ENCODE results near the gene CFAP251.
"Not testable (repeated sequence)": the region's sequence is repeated elsewhere in the genome, so short reads cannot be mapped to it uniquely, and the experiment has no call there.

CFAP251 gene

GRCh38 chr12:122031342-122032216 is 113.2 kb downstream of the CFAP251 start:
- TF ChIP-seq CTCF (IDR thresholded peaks at IDR 0.05; ENCODE audit: extremely low read depth, insufficient read depth, missing control alignments), result peak; percentile 61
- in situ Hi-C loops (cut with MboI; ENCODE audit: low pct_unique_long_range_greater_than_20kb, low sequenced_read_pairs, unreplicated experiment), result no loop called here
- no peak for DNase-seq (ENCODE audit: low spot score)

- TF ChIP-seq CTCF (IDR thresholded peaks at IDR 0.05; ENCODE audit: extremely low read depth, insufficient read depth, missing control alignments), result no peak
These were observed 114.2 kb downstream of the CFAP251 start for GRCh38 chr12:122032580-122032979.

GRCh38 chr12:122035292-122035691 is 116.9 kb downstream of the CFAP251 start:
- in situ Hi-C loops (cut with MboI; ENCODE audit: low pct_unique_long_range_greater_than_20kb, low sequenced_read_pairs, unreplicated experiment), result no loop called here
- TF ChIP-seq CTCF (IDR thresholded peaks at IDR 0.05; ENCODE audit: extremely low read depth, insufficient read depth, missing control alignments), result no peak
- DNase-seq (ENCODE audit: low spot score), result no peak

More at GRCh38 chr12:122032580-122032979, 114.2 kb downstream of the CFAP251 start:
- in situ Hi-C loops (cut with MboI; ENCODE audit: low pct_unique_long_range_greater_than_20kb, low sequenced_read_pairs, unreplicated experiment), result no loop called here
- no peak for DNase-seq (ENCODE audit: low spot score)

GRCh38 chr12:122036153-122036552 is 117.8 kb downstream of the CFAP251 start:
- TF ChIP-seq CTCF (IDR thresholded peaks at IDR 0.05; ENCODE audit: extremely low read depth, insufficient read depth, missing control alignments), result no peak
- in situ Hi-C loops (cut with MboI; ENCODE audit: low pct_unique_long_range_greater_than_20kb, low sequenced_read_pairs, unreplicated experiment), result no loop called here
- no peak for DNase-seq (ENCODE audit: low spot score)

- TF ChIP-seq CTCF (IDR thresholded peaks at IDR 0.05; ENCODE audit: extremely low read depth, insufficient read depth, missing control alignments), result no peak
- in situ Hi-C loops (cut with MboI; ENCODE audit: low pct_unique_long_range_greater_than_20kb, low sequenced_read_pairs, unreplicated experiment), result no loop called here
These were observed 122.4 kb downstream of the CFAP251 start for GRCh38 chr12:122040579-122041386.

GRCh38 chr12:122041458-122041857 is 123.1 kb downstream of the CFAP251 start:
- DNase-seq (ENCODE audit: low spot score); in situ Hi-C loops (cut with MboI; ENCODE audit: low pct_unique_long_range_greater_than_20kb, low sequenced_read_pairs, unreplicated experiment): not testable (repeated sequence)

More at GRCh38 chr12:122040579-122041386, 122.4 kb downstream of the CFAP251 start:
- no peak for DNase-seq (ENCODE audit: low spot score)

- in situ Hi-C loops (cut with MboI; ENCODE audit: low pct_unique_long_range_greater_than_20kb, low sequenced_read_pairs, unreplicated experiment), result no loop called here
- DNase-seq (ENCODE audit: low spot score), result no peak
- TF ChIP-seq CTCF (IDR thresholded peaks at IDR 0.05; ENCODE audit: extremely low read depth, insufficient read depth, missing control alignments), result no peak
These were observed 124.5 kb downstream of the CFAP251 start for GRCh38 chr12:122042910-122043309.
